WTC11 (cell line): Measurements from ENCODE around the gene CIDEC.

Experiments used
- CTCF ChIP-seq: fragments of 200-600 bp; IDR thresholded peaks from 2 replicates; pipeline ENCODE4 v1.8.0; 2022; ENCODE audit warnings: antibody characterized with exemption
- TCF7 ChIP-seq: sonication (generic); formaldehyde crosslinking; IDR thresholded peaks from 2 replicates; pipeline ENCODE4 v1.8.0; 2022; ENCODE audit warnings: mild to moderate bottlenecking, low read depth, missing genetic modification reagents, moderate library complexity
- TEAD4 ChIP-seq: sonication (generic); formaldehyde crosslinking; IDR thresholded peaks from 2 replicates; pipeline ENCODE4 v1.8.0; 2022; ENCODE audit warnings: mild to moderate bottlenecking, missing genetic modification reagents
- USF2 ChIP-seq: sonication (generic); formaldehyde crosslinking; IDR thresholded peaks from 2 replicates; pipeline ENCODE4 v1.8.1; 2023; ENCODE audit warnings: mild to moderate bottlenecking, missing genetic modification reagents, moderate library complexity

- TF ChIP-seq TCF7 (CRISPR knock-in tag), result no peak
- no peak for TF ChIP-seq USF2 (CRISPR knock-in tag)
- no peak for TF ChIP-seq CTCF
- TF ChIP-seq TEAD4 (CRISPR knock-in tag), result no peak
Measured at GRCh38 chr3:9908286-9908685, 28.2 kb upstream of the CIDEC start.
